Measurements from ENCODE around the gene RAP1A. TPM values are rescaled to one million over a fixed set of nuclear protein-coding genes. Genes with fewer than 3 reads are reported as not detected.

Gene RAP1A
- polyA plus RNA-seq, 1 donor: 95.2 TPM

DNA sequence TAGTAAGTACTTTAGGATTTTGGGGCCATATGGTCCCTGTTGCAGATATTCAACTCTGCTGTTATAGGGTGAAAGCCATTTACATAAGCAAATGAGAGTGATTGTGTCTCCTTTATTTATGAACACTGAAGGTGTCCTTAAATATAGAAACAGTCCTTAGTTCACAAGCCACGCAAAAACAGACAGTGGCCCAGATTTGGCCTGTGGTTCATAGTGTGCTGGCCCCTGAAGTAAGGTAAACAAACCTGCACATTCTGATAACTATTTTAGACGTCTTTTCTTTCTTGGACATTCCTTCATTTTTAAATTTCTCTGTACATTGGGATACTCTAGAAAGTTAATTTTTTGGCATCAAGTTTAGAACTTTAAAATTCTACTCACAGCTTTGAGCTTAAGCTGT, 23.5 kb downstream of the RAP1A start:
- no peak overlapping the region for H3K4me3 ChIP-seq (ENCODE audit: low read length)
- no peaks in the 10 kb centered on the region for H3K27me3 ChIP-seq (ENCODE audit: control insufficient read depth, insufficient read depth, low read length)
- H3K9me3 ChIP-seq (ENCODE audit: control insufficient read depth, low read depth, low read length): no peaks in the 10 kb centered on the region
- no peak overlapping the region for H3K27ac ChIP-seq (ENCODE audit: low read length)
- H3K36me3 ChIP-seq (ENCODE audit: control insufficient read depth, insufficient read depth, low read length): peaks cover 9% of the 10 kb centered on the region
- 75% methylated on average over 1 of the region's 2 CpGs for WGBS (ENCODE audit: insufficient coverage, low lambda C conversion rate)
- no peak for DNase-seq
- H3K4me1 ChIP-seq (ENCODE audit: control insufficient read depth, insufficient read depth, low read length): peaks cover 15% of the 10 kb centered on the region

DNA sequence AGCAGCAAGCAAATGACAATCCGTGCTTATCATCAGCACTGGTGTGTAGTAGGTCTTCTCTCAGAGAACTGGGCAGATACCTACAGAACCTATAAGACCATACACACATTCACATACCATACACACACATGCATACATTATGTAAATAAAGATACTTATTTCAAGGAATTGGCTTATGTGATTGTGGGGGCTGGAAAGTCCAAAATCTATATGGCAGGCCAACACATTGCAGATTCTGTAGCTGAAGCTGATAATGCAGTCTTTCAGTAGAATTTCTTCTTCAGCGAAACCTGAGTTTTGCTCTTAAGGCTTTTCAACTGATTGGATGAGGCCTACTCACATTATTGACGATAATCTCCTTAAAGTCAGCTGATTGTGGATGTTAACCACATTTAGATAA, 24.1 kb downstream of the RAP1A start:
- no CpG with 5 or more reads among the region's 3 CpGs for WGBS (ENCODE audit: insufficient coverage, low lambda C conversion rate)
- Histone ChIP-seq H3K27me3 (ENCODE audit: control insufficient read depth, insufficient read depth, low read length) (no peaks in the 10 kb centered on the region), H3K4me3 (ENCODE audit: low read length) (no peak overlapping the region), H3K9me3 (ENCODE audit: control insufficient read depth, low read depth, low read length) (no peaks in the 10 kb centered on the region), H3K4me1 (ENCODE audit: control insufficient read depth, insufficient read depth, low read length) (peaks cover 14% of the 10 kb centered on the region), H3K36me3 (ENCODE audit: control insufficient read depth, insufficient read depth, low read length) (peaks cover 15% of the 10 kb centered on the region), H3K27ac (ENCODE audit: low read length) (no peak overlapping the region)
- DNase-seq: no peak

DNA sequence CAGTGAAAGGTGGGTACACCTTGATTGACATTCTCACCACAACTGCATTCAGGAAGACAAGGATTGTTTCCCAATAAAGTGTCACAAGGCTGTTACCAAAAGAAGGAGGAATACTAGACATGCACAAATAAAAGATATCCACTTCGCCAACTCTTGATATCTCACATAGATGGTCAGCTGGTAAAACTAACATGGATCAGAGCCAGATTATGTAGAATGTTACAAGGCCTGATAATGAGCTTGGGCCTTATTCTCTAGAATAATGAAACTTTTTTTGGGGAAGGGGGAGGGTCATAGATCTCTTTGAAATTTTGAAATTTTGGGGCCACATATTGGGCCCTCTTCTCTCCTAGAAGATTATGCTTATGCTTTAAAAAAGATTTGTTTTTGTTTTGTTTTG, 24.9 kb downstream of the RAP1A start:
- Histone ChIP-seq H3K36me3 (ENCODE audit: control insufficient read depth, insufficient read depth, low read length) (peaks cover 19% of the 10 kb centered on the region), H3K27ac (ENCODE audit: low read length) (no peak overlapping the region), H3K27me3 (ENCODE audit: control insufficient read depth, insufficient read depth, low read length) (no peaks in the 10 kb centered on the region), H3K9me3 (ENCODE audit: control insufficient read depth, low read depth, low read length) (no peaks in the 10 kb centered on the region), H3K4me3 (ENCODE audit: low read length) (no peak overlapping the region), H3K4me1 (ENCODE audit: control insufficient read depth, insufficient read depth, low read length) (peaks cover 19% of the 10 kb centered on the region)
- no CpG with 5 or more reads among the region's 1 CpG for WGBS (ENCODE audit: insufficient coverage, low lambda C conversion rate)
- DNase-seq: no peak

DNA sequence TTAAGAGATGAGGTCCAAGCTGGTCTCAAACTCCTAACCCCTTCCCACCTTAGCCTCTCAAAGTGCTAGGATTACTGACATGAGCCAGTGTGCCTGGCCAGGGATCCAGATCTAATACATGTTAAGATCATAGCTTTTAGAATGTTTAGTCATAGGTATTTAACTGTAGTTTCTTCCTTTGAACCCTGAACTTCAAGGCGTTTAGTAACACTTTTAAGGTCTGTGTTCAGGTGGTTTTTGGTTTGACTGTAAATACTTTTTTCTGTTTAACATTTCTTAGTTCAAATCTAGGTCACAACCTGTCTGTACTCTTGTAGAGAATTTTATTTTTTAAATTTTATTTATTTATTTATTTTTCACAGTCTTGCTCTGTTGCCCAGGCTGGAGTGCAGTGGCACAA, 28.1 kb downstream of the RAP1A start:
- Histone ChIP-seq H3K4me1 (ENCODE audit: control insufficient read depth, insufficient read depth, low read length) (peaks cover 12% of the 10 kb centered on the region), H3K27ac (ENCODE audit: low read length) (no peak overlapping the region), H3K27me3 (ENCODE audit: control insufficient read depth, insufficient read depth, low read length) (no peaks in the 10 kb centered on the region), H3K9me3 (ENCODE audit: control insufficient read depth, low read depth, low read length) (no peaks in the 10 kb centered on the region), H3K4me3 (ENCODE audit: low read length) (no peak overlapping the region), H3K36me3 (ENCODE audit: control insufficient read depth, insufficient read depth, low read length) (peaks cover 20% of the 10 kb centered on the region)
- no peak for DNase-seq
- 50% methylated on average over 1 of the region's 1 CpG for whole genome bisulfite sequencing (ENCODE audit: insufficient coverage, low lambda C conversion rate)

DNA sequence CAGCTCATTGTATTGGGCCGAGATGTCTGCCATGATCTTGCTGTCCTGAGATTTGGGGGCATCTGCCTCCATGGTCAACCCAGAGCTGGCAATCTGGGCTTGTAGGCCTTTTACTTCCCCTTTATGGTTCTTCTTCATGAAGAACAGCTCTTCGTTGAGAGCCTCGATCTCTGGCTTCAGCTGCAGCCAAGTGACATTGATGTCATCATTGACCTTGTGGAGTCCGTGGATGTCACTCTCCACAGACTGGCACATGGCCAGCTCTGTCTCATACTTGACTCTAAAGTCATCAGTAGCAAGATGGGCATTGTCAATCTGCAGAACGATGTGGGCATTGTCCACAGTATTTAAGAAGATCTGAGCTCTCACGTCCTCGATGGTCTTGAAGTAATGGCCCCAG, 29.2 kb downstream of the RAP1A start:
- Histone ChIP-seq H3K4me3 (ENCODE audit: low read length) (no peak overlapping the region), H3K27ac (ENCODE audit: low read length) (no peak overlapping the region)
- no CpG with 5 or more reads among the region's 7 CpGs for WGBS (ENCODE audit: insufficient coverage, low lambda C conversion rate)

DNA sequence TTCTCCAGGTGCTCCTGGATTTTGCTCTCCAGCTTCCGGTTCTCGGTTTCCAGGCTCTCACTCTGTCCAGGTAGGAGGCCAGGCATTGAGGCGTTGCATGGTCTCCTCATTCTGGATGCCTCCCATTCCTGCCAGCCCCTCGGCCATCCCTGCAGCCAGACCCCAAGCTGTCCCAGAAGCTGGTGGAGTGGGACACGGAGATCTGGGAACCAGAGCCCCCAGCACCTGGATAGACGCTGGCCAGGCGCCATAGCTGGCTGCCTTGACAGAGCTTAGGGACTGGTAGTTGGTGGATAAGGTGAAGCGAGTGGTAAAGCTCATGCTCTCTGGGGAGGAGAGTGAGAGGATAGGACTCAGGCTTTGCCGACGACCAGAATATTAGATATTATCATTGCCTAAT, 29.6 kb downstream of the RAP1A start:
- DNase-seq: no peak
- no CpG with 5 or more reads among the region's 10 CpGs for WGBS (ENCODE audit: insufficient coverage, low lambda C conversion rate)
- no peak overlapping the region for H3K27ac ChIP-seq (ENCODE audit: low read length)
- H3K27me3 ChIP-seq (ENCODE audit: control insufficient read depth, insufficient read depth, low read length): no peaks in the 10 kb centered on the region
- no peaks in the 10 kb centered on the region for H3K9me3 ChIP-seq (ENCODE audit: control insufficient read depth, low read depth, low read length)
- H3K4me1 ChIP-seq (ENCODE audit: control insufficient read depth, insufficient read depth, low read length): peaks cover 12% of the 10 kb centered on the region
- H3K36me3 ChIP-seq (ENCODE audit: control insufficient read depth, insufficient read depth, low read length): peaks cover 15% of the 10 kb centered on the region
- no peak overlapping the region for H3K4me3 ChIP-seq (ENCODE audit: low read length)

More for the DNA sequence above, 29.2 kb downstream of the RAP1A start:
- Histone ChIP-seq H3K27me3 (ENCODE audit: control insufficient read depth, insufficient read depth, low read length) (no peaks in the 10 kb centered on the region), H3K36me3 (ENCODE audit: control insufficient read depth, insufficient read depth, low read length) (peaks cover 16% of the 10 kb centered on the region), H3K9me3 (ENCODE audit: control insufficient read depth, low read depth, low read length) (no peaks in the 10 kb centered on the region), H3K4me1 (ENCODE audit: control insufficient read depth, insufficient read depth, low read length) (peaks cover 12% of the 10 kb centered on the region)
- DNase-seq: no peak

DNA sequence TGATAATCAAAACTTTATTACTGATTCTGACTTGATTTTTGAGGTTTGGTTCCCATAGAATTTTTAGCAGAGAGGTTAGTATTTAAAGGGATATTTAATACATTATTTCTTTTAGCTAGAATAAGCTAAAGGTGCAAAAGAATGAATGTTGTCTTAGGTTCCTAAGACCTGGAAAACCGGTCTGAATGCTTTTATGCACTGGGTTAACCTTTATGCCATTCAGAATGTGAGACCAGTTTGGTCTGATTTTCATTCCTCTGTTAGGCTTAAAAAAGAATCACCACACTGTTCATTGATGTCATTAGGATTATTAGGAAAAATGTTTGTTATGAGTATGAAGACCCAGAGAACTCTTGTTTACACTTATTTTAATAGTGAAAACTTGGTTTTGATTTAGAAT, 30.1 kb downstream of the RAP1A start:
- Histone ChIP-seq H3K4me1 (ENCODE audit: control insufficient read depth, insufficient read depth, low read length) (peaks cover 12% of the 10 kb centered on the region), H3K9me3 (ENCODE audit: control insufficient read depth, low read depth, low read length) (no peaks in the 10 kb centered on the region), H3K4me3 (ENCODE audit: low read length) (no peak overlapping the region), H3K36me3 (ENCODE audit: control insufficient read depth, insufficient read depth, low read length) (peaks cover 11% of the 10 kb centered on the region), H3K27me3 (ENCODE audit: control insufficient read depth, insufficient read depth, low read length) (no peaks in the 10 kb centered on the region), H3K27ac (ENCODE audit: low read length) (no peak overlapping the region)
- no CpG with 5 or more reads among the region's 1 CpG for WGBS (ENCODE audit: insufficient coverage, low lambda C conversion rate)
- peak in 1 of 2 donors; percentile 32 for DNase-seq

DNA sequence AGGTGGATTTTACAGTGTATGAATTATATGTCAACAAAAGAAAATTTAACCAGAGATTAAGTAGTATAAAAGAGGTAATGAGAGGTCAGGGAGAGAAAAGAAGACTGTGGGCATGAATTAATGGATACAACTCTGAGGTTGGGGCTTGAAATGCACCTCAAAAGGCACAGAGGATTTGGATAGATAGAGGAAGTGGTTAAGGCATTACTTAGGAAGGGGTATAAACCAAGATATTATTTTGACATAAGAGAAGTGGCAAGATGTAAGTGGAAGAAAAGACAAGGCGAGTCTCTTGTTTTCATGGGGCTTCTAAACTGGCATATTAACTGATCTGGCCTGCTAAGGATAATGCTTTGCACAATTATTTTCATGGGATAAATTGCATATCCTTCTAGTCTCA, 34.1 kb downstream of the RAP1A start:
- DNase-seq: no peak
- no CpG with 5 or more reads among the region's 1 CpG for WGBS (ENCODE audit: insufficient coverage, low lambda C conversion rate)
- H3K36me3 ChIP-seq (ENCODE audit: control insufficient read depth, insufficient read depth, low read length): peaks cover 6% of the 10 kb centered on the region
- H3K27me3 ChIP-seq (ENCODE audit: control insufficient read depth, insufficient read depth, low read length): no peaks in the 10 kb centered on the region
- H3K27ac ChIP-seq (ENCODE audit: low read length): no peak overlapping the region
- no peak overlapping the region for H3K4me3 ChIP-seq (ENCODE audit: low read length)
- no peaks in the 10 kb centered on the region for H3K9me3 ChIP-seq (ENCODE audit: control insufficient read depth, low read depth, low read length)
- H3K4me1 ChIP-seq (ENCODE audit: control insufficient read depth, insufficient read depth, low read length): peaks cover 18% of the 10 kb centered on the region

DNA sequence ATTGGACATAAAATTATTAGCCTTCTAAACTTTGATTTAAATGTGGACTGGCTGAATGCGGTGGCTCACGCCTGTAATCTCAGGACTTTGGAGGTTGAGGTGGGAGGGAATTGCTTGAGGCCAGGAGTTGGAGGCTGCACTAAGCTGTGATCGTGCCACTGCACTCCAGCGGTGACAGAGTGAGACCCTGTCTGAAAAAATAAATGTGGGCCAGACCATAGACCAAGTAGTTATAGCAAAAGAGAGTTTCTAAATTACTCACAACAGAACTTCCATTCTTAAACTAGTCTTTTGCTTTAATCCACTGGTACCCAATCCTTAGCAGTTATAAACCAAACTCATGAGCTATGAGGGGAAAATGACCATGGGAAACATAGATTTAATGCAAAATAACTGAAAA, 35.2 kb downstream of the RAP1A start:
- WGBS (ENCODE audit: insufficient coverage, low lambda C conversion rate): no CpG with 5 or more reads among the region's 4 CpGs
- H3K9me3 ChIP-seq (ENCODE audit: control insufficient read depth, low read depth, low read length): no peaks in the 10 kb centered on the region
- H3K36me3 ChIP-seq (ENCODE audit: control insufficient read depth, insufficient read depth, low read length): peaks cover 2% of the 10 kb centered on the region
- H3K27me3 ChIP-seq (ENCODE audit: control insufficient read depth, insufficient read depth, low read length): no peaks in the 10 kb centered on the region
- no peak for DNase-seq
- H3K4me1 ChIP-seq (ENCODE audit: control insufficient read depth, insufficient read depth, low read length): peaks cover 15% of the 10 kb centered on the region
- H3K4me3 ChIP-seq (ENCODE audit: low read length): no peak overlapping the region
- H3K27ac ChIP-seq (ENCODE audit: low read length): no peak overlapping the region

DNA sequence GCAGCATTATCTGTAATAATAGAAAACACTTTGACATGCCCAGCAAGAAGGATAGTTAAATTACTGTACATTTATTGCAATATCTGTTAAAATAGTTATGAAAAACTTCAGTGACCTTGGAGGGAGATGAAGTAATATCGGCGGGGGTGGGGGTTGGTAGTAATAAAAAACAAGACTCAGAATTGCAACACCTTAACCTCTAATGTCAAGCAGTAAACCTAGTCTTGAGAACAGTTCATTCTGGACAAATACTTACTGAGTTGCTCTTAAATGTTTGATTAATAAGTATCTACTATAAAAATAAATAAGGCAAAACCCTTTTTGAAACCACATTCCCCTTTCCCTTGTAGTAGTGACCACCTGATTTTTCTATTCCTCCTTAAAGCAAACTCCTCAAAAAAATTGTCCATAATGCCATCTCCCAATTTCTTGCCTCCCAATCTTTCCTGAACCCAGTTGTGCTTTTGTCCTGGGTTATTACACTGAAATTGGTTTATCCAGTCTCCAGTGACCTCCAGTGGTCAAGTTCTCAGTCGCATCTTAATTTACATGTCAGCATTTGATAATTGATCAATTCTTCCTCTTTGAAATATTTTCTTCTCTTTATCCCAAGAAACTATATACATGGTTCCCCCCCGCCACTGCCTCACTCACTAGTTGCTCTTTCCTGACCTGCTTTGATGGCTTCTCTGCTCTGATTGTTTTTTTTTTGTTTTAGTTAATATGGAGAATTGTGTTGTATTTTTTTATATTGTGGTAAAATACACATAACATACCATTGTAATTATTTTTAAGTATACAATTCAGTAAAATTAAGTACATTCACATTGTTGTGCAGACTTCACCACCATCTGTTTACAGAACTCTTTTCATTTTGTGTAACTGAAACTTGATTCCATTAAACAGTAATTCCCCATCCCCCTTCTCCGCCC, 36.8 kb downstream of the RAP1A start:
- H3K36me3 ChIP-seq (ENCODE audit: control insufficient read depth, insufficient read depth, low read length): peaks cover 2% of the 10 kb centered on the region
- no peaks in the 10 kb centered on the region for H3K27me3 ChIP-seq (ENCODE audit: control insufficient read depth, insufficient read depth, low read length)
- DNase-seq: peak; percentile 40 to 72
- 41% methylated on average over 3 of the region's 5 CpGs for WGBS (ENCODE audit: insufficient coverage, low lambda C conversion rate)
- no peak overlapping the region for H3K4me3 ChIP-seq (ENCODE audit: low read length)
- H3K27ac ChIP-seq (ENCODE audit: low read length): peak overlapping the region; percentile 74
- H3K4me1 ChIP-seq (ENCODE audit: control insufficient read depth, insufficient read depth, low read length): peaks cover 31% of the 10 kb centered on the region
- H3K9me3 ChIP-seq (ENCODE audit: control insufficient read depth, low read depth, low read length): no peaks in the 10 kb centered on the region

DNA sequence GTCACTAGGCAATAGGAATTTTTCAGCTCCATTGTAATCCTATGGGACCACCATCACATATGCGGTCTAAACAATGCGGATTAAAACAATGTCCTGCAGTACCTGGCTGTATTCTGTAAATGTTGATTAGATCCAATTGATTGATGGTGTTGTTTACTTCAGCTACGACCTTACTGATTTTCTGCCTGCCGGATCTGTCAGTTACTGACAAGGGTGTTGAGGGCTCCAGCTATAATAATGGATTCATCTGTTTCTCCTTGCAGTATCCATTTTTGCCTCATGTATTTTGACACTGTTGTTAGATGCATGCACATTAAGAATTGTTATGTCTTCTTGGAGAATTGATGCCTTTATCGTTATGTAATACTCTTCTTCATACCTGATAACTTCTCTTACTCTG, 39.0 kb downstream of the RAP1A start:
- Histone ChIP-seq H3K4me1 (ENCODE audit: control insufficient read depth, insufficient read depth, low read length) (peaks cover 31% of the 10 kb centered on the region), H3K27ac (ENCODE audit: low read length) (no peak overlapping the region), H3K27me3 (ENCODE audit: control insufficient read depth, insufficient read depth, low read length) (no peaks in the 10 kb centered on the region), H3K36me3 (ENCODE audit: control insufficient read depth, insufficient read depth, low read length) (no peaks in the 10 kb centered on the region), H3K4me3 (ENCODE audit: low read length) (no peak overlapping the region), H3K9me3 (ENCODE audit: control insufficient read depth, low read depth, low read length) (no peaks in the 10 kb centered on the region)
- 100% methylated on average over 3 of the region's 5 CpGs for WGBS (ENCODE audit: insufficient coverage, low lambda C conversion rate)
- no peak for DNase-seq
